ENCODE data around the gene SYNE1. TPM values are rescaled to one million over a fixed set of nuclear protein-coding genes. Genes with fewer than 3 reads are reported as not detected.
"Not testable (repeated sequence)": the region's sequence is repeated elsewhere in the genome, so short reads cannot be mapped to it uniquely, and the experiment has no call there.

The SYNE1 gene
- total RNA-seq, 4 donors from 2014 or later, result 111 to 156 (median 124) TPM

DNA sequence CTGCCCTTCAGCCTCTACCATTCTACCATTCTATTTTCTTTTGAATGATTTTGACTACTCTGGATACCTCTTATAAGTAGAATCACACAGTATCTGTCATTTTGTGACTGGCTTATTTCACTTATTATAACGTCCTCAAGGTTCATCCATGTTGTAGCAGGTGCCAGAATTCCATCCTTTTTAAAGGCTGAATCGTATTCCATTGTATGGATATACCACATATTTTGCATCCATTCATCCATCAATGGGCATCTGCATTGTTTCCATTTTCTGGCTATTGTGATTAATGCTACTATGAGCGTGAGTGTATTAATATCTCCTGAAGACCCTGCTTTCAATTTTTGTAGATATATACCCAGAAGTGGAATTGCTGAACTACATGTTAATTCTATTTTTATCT lies 105.5 kb downstream of the SYNE1 start:
- DNase-seq (ENCODE audit: low spot score in 2 of 2), result no peak
- intact Hi-C loops (cut with DNase I; ENCODE audit: low total_unique reads), result no loop called here
- no peak overlapping the region for H3K4me3 ChIP-seq (ENCODE audit: low read depth, poor library complexity, severe bottlenecking)
- TF ChIP-seq POLR2A (IDR thresholded peaks at IDR 0.05), result no peak
- TF ChIP-seq, protein P1, sequence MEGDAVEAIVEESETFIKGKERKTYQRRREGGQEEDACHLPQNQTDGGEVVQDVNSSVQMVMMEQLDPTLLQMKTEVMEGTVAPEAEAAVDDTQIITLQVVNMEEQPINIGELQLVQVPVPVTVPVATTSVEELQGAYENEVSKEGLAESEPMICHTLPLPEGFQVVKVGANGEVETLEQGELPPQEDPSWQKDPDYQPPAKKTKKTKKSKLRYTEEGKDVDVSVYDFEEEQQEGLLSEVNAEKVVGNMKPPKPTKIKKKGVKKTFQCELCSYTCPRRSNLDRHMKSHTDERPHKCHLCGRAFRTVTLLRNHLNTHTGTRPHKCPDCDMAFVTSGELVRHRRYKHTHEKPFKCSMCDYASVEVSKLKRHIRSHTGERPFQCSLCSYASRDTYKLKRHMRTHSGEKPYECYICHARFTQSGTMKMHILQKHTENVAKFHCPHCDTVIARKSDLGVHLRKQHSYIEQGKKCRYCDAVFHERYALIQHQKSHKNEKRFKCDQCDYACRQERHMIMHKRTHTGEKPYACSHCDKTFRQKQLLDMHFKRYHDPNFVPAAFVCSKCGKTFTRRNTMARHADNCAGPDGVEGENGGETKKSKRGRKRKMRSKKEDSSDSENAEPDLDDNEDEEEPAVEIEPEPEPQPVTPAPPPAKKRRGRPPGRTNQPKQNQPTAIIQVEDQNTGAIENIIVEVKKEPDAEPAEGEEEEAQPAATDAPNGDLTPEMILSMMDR (IDR thresholded peaks at IDR 0.05), result no peak
- WGBS, 2 donors, result 86 to 89% methylated on average over 3 of the region's 3 CpGs

DNA sequence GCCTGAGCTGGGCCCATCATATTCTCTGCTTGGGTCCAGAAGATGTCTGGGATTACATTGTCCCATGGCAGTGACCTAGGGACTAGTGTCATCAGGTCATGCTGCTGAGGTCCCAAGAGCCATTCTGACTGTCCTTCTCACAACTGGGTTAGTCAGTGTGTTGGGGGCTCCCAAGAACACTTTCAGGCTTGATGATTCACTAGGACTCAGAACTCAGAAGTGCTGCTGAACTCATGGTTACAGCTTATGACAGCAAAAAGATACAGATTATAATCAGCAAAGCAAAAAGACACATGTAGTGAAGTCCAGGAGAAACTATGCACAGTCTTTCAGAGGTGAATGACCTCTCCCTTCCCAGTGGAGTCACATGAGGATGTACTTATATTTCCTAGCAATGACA lies 107.8 kb downstream of the SYNE1 start:
- no peak for TF ChIP-seq POLR2A (IDR thresholded peaks at IDR 0.05)
- TF ChIP-seq, protein P1 (IDR thresholded peaks at IDR 0.05), result no peak
- no peak for DNase-seq (ENCODE audit: low spot score in 2 of 2)
- no peak overlapping the region for H3K4me3 ChIP-seq (ENCODE audit: low read depth, poor library complexity, severe bottlenecking)
- intact Hi-C loops (cut with DNase I; ENCODE audit: low total_unique reads), result no loop called here

DNA sequence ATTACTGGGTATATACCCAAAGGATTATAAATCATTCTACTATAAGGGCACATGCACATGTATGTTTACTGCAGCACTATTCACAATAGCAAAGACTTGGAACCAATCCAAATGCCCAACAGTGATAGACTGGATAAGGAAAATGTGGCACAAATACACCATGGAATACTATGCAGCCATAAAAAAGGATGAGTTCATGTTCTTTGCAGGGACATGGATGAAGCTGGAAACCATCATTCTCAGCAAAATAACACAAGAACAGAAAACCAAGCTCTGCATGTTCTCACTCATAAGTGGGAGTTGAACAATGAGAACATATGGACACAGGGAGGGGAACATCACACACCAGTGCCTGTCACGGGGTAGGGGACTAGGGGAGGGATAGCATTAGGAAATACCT lies 123.0 kb downstream of the SYNE1 start:
- 79 to 88% methylated on average over 1 of the region's 1 CpG for WGBS, 2 donors
- H3K4me3 ChIP-seq (ENCODE audit: low read depth, poor library complexity, severe bottlenecking); intact Hi-C loops (cut with DNase I; ENCODE audit: low total_unique reads); DNase-seq (ENCODE audit: low spot score in 2 of 2): not testable (repeated sequence)

DNA sequence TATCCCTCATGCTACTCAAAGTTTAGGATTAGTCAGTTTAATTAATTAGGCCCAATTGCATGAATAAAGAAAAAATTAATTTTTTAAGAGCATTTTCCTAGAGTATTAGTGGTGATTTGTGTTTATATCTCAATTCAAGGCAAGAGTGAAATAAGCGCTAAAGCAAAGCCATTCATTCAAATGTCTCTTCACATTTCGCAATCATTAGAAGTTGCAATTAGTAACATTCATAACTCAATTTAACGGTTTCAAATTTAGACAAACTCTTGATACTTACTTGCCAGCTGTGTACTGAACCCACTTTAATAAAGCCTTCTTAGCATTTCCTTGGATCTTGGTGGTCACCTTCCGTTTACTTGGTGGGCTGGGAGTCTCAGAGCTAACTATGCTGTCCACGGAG lies 127.2 kb downstream of the SYNE1 start:
- no peak overlapping the region for H3K4me3 ChIP-seq (ENCODE audit: low read depth, poor library complexity, severe bottlenecking)
- no peak for TF ChIP-seq POLR2A (IDR thresholded peaks at IDR 0.05)
- TF ChIP-seq, protein P1 (IDR thresholded peaks at IDR 0.05), result no peak
- intact Hi-C loops (cut with DNase I; ENCODE audit: low total_unique reads), result no loop called here
- 92 to 94% methylated on average over 5 of the region's 5 CpGs for WGBS, 2 donors
- no peak for DNase-seq (ENCODE audit: low spot score in 2 of 2)

DNA sequence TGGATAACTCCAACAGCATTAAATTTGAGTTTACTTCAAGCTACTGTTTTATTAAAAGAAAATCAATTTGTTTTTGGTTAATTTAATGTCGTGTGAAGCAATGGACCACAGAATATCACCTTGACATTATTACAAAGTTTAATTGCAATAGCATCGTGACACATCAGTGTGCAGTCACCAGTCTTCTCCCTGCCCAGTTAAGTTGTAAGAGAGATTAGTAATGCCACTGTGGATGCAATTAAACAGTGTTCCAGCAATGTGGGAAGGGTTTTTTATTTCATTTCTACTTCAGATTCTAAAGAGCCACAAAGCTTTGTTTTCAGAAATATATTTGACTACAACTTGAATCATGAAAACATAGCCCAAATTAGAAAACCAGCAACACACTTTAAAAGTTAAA lies 128.7 kb downstream of the SYNE1 start:
- no peak for DNase-seq (ENCODE audit: low spot score in 2 of 2)
- 75 to 80% methylated on average over 2 of the region's 2 CpGs for WGBS, 2 donors
- intact Hi-C loops (cut with DNase I; ENCODE audit: low total_unique reads), result no loop called here
- H3K4me3 ChIP-seq (ENCODE audit: low read depth, poor library complexity, severe bottlenecking), result no peak overlapping the region
- no peak for TF ChIP-seq POLR2A (IDR thresholded peaks at IDR 0.05)
- TF ChIP-seq, protein P1 (IDR thresholded peaks at IDR 0.05), result no peak

DNA sequence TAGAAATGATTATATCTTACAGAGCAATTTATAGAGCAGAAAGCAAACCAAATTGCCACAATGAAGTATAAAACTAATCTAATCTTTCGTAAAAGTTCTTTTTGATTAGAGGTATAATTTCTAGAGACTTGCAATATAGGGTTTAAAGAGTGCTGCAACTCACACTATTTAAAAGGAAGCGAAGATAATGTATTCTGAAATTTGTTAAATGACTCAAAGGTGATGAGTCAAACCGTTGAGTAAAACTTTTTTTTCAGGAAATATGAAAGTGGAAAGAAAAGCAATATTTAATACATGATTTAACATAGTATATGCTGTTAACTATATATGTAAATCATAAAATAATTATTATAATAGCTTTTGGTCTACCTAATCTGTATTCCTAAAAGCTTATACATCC lies 133.6 kb downstream of the SYNE1 start:
- TF ChIP-seq POLR2A (IDR thresholded peaks at IDR 0.05), result no peak
- TF ChIP-seq, protein P1 (IDR thresholded peaks at IDR 0.05), result no peak
- H3K4me3 ChIP-seq (ENCODE audit: low read depth, poor library complexity, severe bottlenecking), result no peak overlapping the region
- intact Hi-C loops (cut with DNase I; ENCODE audit: low total_unique reads), result no loop called here
- WGBS, 2 donors, result 80% methylated on average over 3 of the region's 3 CpGs
- no peak for DNase-seq (ENCODE audit: low spot score in 2 of 2)
